ENCODE results near the gene PPIL3. TPM values are rescaled to one million over a fixed set of nuclear protein-coding genes. Genes with fewer than 3 reads are reported as not detected.

Gene PPIL3
- total and polyA plus RNA-seq, 9 of the 15 experiments (the other 6 are each of a cell fraction or from before 2014, with no cell fraction given) = 22.4 to 66.2 (median 49.0) TPM

- TF ChIP-seq TSHZ1 (CRISPR knock-in tag; IDR thresholded peaks at IDR 0.05) (no peak), DNMT1 (IDR thresholded peaks at IDR 0.05) (no peak), HMBOX1 (IDR thresholded peaks at IDR 0.05) (peak; percentile 11; the same call in 1 of the 2 replicates)
Observed at GRCh38 chr2:200869014-200869413, 19.9 kb downstream of the PPIL3 start (continued).

GRCh38 chr2:200864176-200865034 lies 24.5 kb downstream of the PPIL3 start, which contains the start of gene CLK1:
TSS of gene CLK1 (minus strand) at chr2:200864658. CDS start at chr2:200861862, 2,796 bp downstream.
- peak within 1 kb of the TSS; percentile 73 for H3K4me3 ChIP-seq
- H3K9me3 ChIP-seq (replicated peaks; ENCODE audit: control insufficient read depth, insufficient read depth, low read depth, low read length) = no peaks in the 10 kb centered on the region
- ChIA-PET CTCF (ENCODE audit: low intra/inter-chr PET ratio) (no interaction called here), POLR2A (interaction anchor here (0.6 to 2.6 kb wide), 23 partner anchors 9 to 1089 kb away, joined by 3 to 28 read pairs (median 4); partner anchors contain the start of genes NIF3L1, PPIL3 and SGO2)
- H3K27ac ChIP-seq (ENCODE audit: extremely low read depth, low read depth, low read length) = peak within 1 kb of the TSS; percentile 98
- peak within 1 kb of the TSS; percentile 92 to 97 for H3K9ac ChIP-seq (ENCODE audit: insufficient read depth in 1 of 2, low read depth in 2 of 2, low read length in 2 of 2)
- H3K27me3 ChIP-seq (ENCODE audit: control insufficient read depth in 2 of 2, insufficient read depth in 2 of 2, low read length in 2 of 2) = no peaks in the 10 kb centered on the region
- peaks cover 32% of the 10 kb centered on the region for H3K36me3 ChIP-seq (ENCODE audit: control insufficient read depth, insufficient read depth, low read length)
- no TSS peak for BruUV-seq (replicated peaks)
- WGBS (ENCODE audit: insufficient coverage, low coverage, missing lambda C conversion rate) = 2% methylated on average over 66 of the region's 89 CpGs
- in situ Hi-C loops (cut with MboI) = no loop called here
- H3K4me2 ChIP-seq (ENCODE audit: insufficient read depth, low read length) = peak within 1 kb of the TSS; percentile 80
- peaks cover 51% of the 10 kb centered on the region for H3K79me2 ChIP-seq (ENCODE audit: control insufficient read depth, insufficient read depth, low read length)
- FAIRE-seq (peak; percentile 90), DNase-seq (ENCODE audit: extremely low read depth in 1 of 4, low spot score in 3 of 4) (peak; percentile 77 to 94 (median 81)), ATAC-seq (peak; percentile 88)
- peaks cover 10% of the 10 kb centered on the region for H4K20me1 ChIP-seq (replicated peaks; ENCODE audit: control insufficient read depth, insufficient read depth, low read length)
- H2AFZ ChIP-seq (ENCODE audit: low read depth, low read length) = peak within 1 kb of the TSS; percentile 89
- peaks cover 9 to 15% of the 10 kb centered on the region in 2 experiments; a peak in 4 of 5 replicates for H3K4me1 ChIP-seq (replicated peaks in 1 of 2; ENCODE audit: control insufficient read depth in 2 of 2, insufficient read depth in 2 of 2, low read length in 2 of 2)
- intact Hi-C loops (cut with micrococcal nuclease) = loop anchor here (5.0 kb wide), 1 partner anchor 52 kb away; the partner anchor contains the start of gene BZW1
- no peaks in the 10 kb centered on the region for H3K9me1 ChIP-seq (ENCODE audit: control insufficient read depth, insufficient read depth, low read length)
- TF ChIP-seq SIN3A (IDR thresholded peaks at IDR 0.05; ENCODE audit: borderline replicate concordance in 2 of 2, control insufficient read depth in 1 of 2, low read depth in 2 of 2, low read length in 2 of 2) (peak in 1 of 2 experiments; percentile 20; a peak in 1 of 4 replicates), NFRKB (IDR thresholded peaks at IDR 0.05; ENCODE audit: low read depth) (peak; percentile 93), CBX2 (IDR thresholded peaks at IDR 0.05; ENCODE audit: insufficient read depth, low read length, poor library complexity, severe bottlenecking) (no peak), MEIS2 (IDR thresholded peaks at IDR 0.05; ENCODE audit: partially characterized antibody) (peak; percentile 71), SLC30A9 (CRISPR knock-in tag; IDR thresholded peaks at IDR 0.05) (no peak), NBN (IDR thresholded peaks at IDR 0.05; ENCODE audit: low read depth) (no peak), SAP30 (IDR thresholded peaks at IDR 0.05; ENCODE audit: borderline replicate concordance, insufficient read depth, low read depth, low read length, poor library complexity, severe bottlenecking) (peak; percentile 38), NKRF (IDR thresholded peaks at IDR 0.05; ENCODE audit: borderline replicate concordance) (peak; percentile 70; the same call in 1 of the 2 replicates), RFX7 (CRISPR knock-in tag; IDR thresholded peaks at IDR 0.05) (no peak)
